NCI-H146 (cell line): ENCODE measurements around the gene SNF8.

Source experiments
- DNase-seq: peaks from one replicate; lab custom pipeline; 2025; lab: John Stamatoyannopoulos, UW

SNF8 gene

GRCh38 chr17:48929812-48930165, 14.9 kb downstream of the SNF8 start:
- DNase-seq, result no peak

GRCh38 chr17:48928876-48929811, 15.5 kb downstream of the SNF8 start:
- DNase-seq, result no peak

- no peak for DNase-seq
These were observed 16.5 kb downstream of the SNF8 start for GRCh38 chr17:48927978-48928745.

DNA sequence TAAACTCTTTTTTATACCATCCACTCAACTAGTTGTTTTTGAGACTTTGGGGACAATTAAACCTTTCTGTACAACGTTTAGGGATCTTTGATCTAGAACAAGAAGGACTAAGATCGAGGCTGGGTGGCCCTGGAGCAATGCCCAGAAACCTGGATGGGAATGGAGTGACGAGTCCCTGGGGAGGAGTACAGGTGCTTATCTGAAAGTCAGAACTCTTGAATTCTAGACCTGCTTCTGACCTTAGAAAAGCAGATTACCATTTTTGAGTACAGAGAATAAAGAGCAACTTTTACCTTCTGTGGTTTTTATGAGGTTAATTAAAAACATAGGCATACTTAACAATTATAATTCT, 18.7 kb downstream of the SNF8 start:
- DNase-seq, result no peak

DNA sequence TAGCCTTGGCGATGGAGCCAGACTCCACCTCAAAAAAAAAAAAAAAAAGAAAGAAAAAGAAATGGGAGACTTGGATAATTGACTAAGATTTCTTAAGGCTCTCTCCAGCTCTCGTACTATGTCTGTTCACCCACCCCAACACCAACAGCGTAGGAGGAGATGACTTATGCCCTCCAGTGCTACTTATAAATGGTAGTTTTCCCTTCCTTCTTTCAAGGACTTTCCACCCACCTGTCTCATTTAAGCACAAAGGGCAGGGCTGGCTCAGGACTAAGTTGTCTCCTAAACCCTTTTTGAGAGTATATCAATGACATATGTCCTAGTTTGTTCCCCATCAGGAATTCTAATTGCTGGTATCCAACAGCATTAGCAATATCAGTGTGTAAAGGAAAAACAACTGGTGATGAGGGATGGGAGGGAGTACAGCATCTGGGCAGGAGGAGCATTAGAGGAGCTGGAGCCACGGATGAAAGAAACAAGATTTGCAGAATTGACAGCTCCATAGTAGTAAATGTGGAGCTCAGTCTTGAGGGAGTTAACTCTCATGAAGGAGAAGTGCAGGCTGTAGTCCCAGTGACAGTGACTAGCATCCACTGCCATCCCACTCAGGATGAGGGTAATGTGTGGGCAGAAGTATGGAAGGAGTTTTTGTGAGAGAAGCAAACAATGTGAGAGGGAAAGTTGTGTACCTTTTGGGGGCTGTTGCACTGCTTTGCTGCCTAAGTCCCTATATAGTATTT, 19.2 kb downstream of the SNF8 start:
- DNase-seq, result no peak

- no peak for DNase-seq
These were observed 29.0 kb downstream of the SNF8 start for GRCh38 chr17:48915459-48916282.

DNA sequence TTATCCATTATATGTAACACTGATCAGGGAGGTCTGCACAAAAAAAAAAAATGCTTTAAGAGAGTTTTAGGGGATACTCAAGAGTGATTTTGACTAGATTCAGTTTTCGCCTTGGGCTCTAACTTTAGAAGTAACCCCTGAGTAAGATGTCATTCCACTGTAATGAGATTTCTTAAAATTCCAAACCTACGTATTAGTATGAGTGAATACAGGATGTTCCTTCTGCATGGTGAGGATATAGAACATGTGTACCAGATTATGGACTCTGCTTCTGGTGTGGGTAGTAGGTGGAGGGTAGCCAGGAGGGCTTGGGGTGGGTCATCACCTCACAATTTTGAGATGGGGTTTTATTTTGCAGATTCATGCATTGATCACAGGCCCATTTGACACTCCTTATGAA, 32.2 kb downstream of the SNF8 start:
- DNase-seq, result no peak

GRCh38 chr17:48910370-48910769, 34.3 kb downstream of the SNF8 start:
- no peak for DNase-seq

GRCh38 chr17:48909783-48910182, 34.9 kb downstream of the SNF8 start:
- DNase-seq, result no peak

DNA sequence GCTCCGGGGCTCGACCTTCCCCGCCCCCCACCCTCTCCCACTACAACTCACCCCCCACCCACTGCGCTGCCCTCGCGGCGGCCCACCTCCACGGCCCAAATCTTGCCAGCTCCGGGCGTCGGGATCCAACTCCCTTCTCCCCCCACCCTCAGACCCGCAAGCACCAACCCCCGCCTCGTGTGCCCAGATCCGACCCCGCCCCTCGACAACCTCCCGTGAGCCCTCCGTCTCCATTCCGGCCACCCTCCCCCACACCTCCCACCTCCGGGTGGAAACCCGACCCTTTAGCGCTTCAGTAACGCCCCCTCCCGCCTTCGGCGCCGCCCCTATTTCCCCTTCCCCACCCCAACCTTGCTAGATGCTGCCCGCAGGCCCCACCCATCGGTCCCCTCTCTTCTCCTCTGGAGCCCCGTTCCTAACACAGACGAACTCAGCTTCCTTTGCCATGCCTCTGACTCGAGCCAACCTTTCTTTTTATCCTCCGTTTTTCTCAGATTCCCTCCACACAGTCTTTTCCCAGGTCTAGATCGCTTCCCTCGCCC, 35.7 kb downstream of the SNF8 start:
- peak; percentile 89 for DNase-seq

DNA sequence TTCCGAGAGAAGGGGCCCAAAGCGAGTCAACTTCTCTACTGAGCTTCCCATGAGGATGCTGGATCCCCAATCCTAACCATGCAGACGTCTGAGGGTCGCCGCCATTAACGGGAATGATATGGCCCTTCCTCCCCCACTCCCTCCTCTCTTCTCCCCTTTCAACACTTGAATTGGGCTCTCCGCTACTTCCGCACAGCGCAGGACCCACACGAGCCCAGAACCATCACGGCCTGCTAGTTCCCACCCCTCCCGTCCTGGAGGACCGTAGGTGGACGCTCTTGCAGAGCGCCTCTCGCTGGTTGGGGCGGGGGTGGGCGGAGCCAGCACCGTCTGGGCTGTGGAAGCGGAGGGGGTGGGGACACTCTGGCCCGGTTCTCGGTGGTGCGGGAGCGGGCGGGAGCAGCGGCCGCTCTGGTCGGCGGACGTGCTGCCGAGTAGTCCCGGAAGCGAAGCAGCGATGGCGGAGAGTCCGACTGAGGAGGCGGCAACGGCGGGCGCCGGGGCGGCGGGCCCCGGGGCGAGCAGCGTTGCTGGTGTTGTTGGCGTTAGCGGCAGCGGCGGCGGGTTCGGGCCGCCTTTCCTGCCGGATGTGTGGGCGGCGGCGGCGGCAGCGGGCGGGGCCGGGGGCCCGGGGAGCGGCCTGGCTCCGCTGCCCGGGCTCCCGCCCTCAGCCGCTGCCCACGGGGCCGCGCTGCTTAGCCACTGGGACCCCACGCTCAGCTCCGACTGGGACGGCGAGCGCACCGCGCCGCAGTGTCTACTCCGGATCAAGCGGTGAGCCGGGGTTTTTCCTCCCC, 36.4 kb downstream of the SNF8 start, which contains the start of gene UBE2Z:
TSS of gene UBE2Z (plus strand) at position 361 of the 797 bp plus-strand sequence. CDS start at position 458, 97 bp downstream.
- DNase-seq, result peak; percentile 96

GRCh38 chr17:48907713-48908046, 37.0 kb downstream of the SNF8 start:
- no peak for DNase-seq

DNA sequence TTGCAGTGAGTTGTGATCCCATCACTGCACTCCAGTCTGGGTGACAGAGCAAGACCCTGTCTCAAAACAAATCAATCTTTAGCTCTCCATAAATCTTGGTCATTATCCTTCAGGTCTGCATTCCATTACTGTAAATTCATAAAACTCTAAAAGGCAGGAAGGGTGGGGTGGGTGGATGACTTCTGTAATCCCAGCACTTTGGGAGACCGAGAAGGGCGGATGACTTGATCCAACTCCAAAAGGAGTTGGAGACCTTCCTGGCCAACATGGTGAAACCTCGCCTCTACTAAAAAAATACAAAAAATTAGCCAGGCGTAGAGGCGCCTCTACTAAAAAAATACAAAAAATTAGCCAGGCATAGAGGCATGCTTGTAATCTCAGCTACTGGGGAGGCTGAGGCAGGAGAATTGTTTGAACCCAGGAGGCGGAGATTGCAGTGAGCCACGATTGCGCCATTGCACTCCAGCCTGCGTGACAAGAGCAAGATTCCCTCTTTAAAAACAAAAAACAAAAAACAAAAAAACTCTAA, 38.6 kb downstream of the SNF8 start:
- no peak for DNase-seq

DNA sequence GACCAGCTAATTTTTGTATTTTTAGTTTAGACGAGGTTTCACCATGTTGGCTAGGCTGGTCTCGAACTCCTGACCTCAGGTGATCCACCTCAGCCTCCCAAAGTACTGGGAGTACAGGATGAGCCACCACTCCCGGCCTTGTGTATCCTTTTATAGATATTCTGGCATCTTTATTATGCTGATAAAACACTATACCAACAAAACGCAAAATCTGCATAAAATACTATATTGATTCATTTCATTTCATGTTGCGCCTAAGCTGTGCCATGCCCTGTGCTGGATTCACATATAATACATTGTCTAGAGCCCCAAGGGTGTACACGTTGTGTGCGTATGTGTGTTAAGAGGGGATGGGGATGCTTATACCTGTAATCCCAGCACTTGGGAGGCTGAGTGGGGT, 40.2 kb downstream of the SNF8 start:
- DNase-seq, result no peak

GRCh38 chr17:48903401-48903800, 41.2 kb downstream of the SNF8 start:
- DNase-seq, result peak; percentile 33

DNA sequence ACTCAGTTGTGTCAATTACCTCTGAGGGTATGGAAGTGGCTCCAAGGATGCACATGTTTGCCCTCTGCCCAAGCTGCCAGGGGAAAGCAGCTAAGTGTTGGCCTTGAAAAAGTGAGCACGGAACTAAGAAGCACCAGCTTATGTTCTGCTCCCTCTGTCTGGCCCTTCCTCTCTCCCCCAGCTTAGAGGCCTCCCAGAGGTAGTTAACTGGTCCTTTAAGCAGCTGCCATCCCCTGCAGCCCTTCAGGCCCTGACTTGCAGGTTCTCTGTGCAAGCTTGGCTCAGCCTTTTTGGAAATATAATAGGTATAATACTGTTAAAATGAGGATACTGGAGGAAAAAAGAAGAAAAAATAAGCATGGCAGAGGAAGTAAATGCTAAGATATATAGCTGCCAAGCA, 43.4 kb downstream of the SNF8 start:
- no peak for DNase-seq

DNA sequence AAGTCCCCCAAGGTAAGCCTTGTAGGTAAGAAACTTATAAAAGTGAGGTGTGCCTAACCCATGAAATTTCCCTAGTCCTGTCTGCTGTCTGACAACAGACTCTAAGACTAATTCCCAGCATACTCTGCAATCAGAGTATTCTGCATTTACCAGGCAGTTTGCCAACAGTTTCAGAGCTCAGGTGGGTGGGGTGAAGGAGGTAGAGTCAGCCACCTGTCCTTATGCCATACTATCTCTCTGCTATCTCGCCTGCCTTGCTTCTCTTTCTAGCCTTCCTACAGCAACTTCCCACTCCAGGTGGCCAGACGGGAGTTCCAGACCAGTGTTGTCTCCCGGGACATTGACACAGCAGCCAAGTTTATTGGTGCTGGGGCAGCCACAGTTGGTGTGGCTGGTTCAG, 49.8 kb downstream of the SNF8 start:
- DNase-seq, result no peak

- no peak for DNase-seq
These were observed 50.8 kb downstream of the SNF8 start for GRCh38 chr17:48893646-48894508.

GRCh38 chr17:48892940-48893645, 51.5 kb downstream of the SNF8 start:
- peak; percentile 26 for DNase-seq
